GM23248 (cell line): Measurements from ENCODE around the gene TNS2. TPM values are rescaled to one million over a fixed set of nuclear protein-coding genes. Genes with fewer than 3 reads are reported as not detected.

Source experiments
- DNase-seq: peaks from one replicate; pipeline ENCODE4 v3.0.0-alpha.2; 2015
- H2AFZ ChIP-seq: fragments of 200-600 bp; sonication (generic); 2 replicates; pipeline ENCODE4 v1.6.1; 2016; ENCODE audit warnings: antibody characterized with exemption
- H3F3A ChIP-seq: fragments of 200-600 bp; sonication (generic); 2 replicates; pipeline ENCODE4 v1.6.1; 2016; ENCODE audit warnings: mild to moderate bottlenecking, antibody characterized with exemption, mixed run types; ENCODE audit not compliant: insufficient read depth
- H3K27ac ChIP-seq: fragments of 200-600 bp; sonication (generic); 2 replicates; pipeline ENCODE4 v1.5.1; 2016; ENCODE audit warnings: mild to moderate bottlenecking
- H3K27me3 ChIP-seq: fragments of 200-600 bp; sonication (generic); replicated peaks from 2 replicates; pipeline ENCODE4 v1.6.1; 2016; ENCODE audit warnings: mild to moderate bottlenecking; ENCODE audit not compliant: insufficient read depth
- H3K36me3 ChIP-seq: fragments of 200-600 bp; sonication (generic); 2 replicates; pipeline ENCODE4 v1.6.1; 2016; ENCODE audit warnings: low read depth, mild to moderate bottlenecking
- H3K4me1 ChIP-seq: fragments of 200-600 bp; sonication (generic); 2 replicates; pipeline ENCODE4 v1.6.1; 2016; ENCODE audit warnings: mild to moderate bottlenecking; ENCODE audit not compliant: insufficient read depth
- H3K4me2 ChIP-seq: fragments of 200-600 bp; sonication (generic); one replicate; pipeline ENCODE4 v1.6.1; 2016; ENCODE audit warnings: mild to moderate bottlenecking; ENCODE audit not compliant: unreplicated experiment
- H3K4me3 ChIP-seq: fragments of 200-600 bp; sonication (generic); 2 replicates; pipeline ENCODE4 v1.5.1; 2016; ENCODE audit warnings: mild to moderate bottlenecking
- H3K79me2 ChIP-seq: fragments of 200-600 bp; sonication (generic); 2 replicates; pipeline ENCODE4 v1.6.1; 2016; ENCODE audit warnings: mild to moderate bottlenecking; ENCODE audit not compliant: insufficient read depth
- H3K9ac ChIP-seq: fragments of 200-600 bp; sonication (generic); 2 replicates; pipeline ENCODE4 v1.6.1; 2016; ENCODE audit warnings: mild to moderate bottlenecking
- H3K9me2 ChIP-seq: fragments of 200-600 bp; sonication (generic); 2 replicates; pipeline ENCODE4 v1.6.1; 2016; ENCODE audit warnings: mixed run types, mild to moderate bottlenecking, moderate library complexity; ENCODE audit not compliant: insufficient read depth
- H3K9me3 ChIP-seq: fragments of 200-600 bp; sonication (generic); one replicate; pipeline ENCODE4 v1.6.1; 2017; ENCODE audit warnings: low read depth
- H4K20me1 ChIP-seq: fragments of 200-600 bp; sonication (generic); 2 replicates; pipeline ENCODE4 v1.6.0; 2016; ENCODE audit not compliant: insufficient read depth
- EZH2 ChIP-seq: fragments of 200-600 bp; sonication (generic); IDR thresholded peaks from 2 replicates; pipeline ENCODE4 v1.6.1; 2018; ENCODE audit warnings: antibody characterized with exemption, mild to moderate bottlenecking; ENCODE audit not compliant: insufficient read depth, poor library complexity, severe bottlenecking
- EZH2phosphoT487 ChIP-seq: fragments of 200-600 bp; sonication (generic); IDR thresholded peaks from 2 replicates; pipeline ENCODE4 v1.6.1; 2018; ENCODE audit warnings: antibody characterized with exemption, moderate library complexity, mild to moderate bottlenecking, low read depth; ENCODE audit not compliant: insufficient read depth
- WGBS, 2 experiments: methylation state at CpG; one replicate each; pipeline ENCODE4 v1.1.6; 2015 to 2017; ENCODE audit warnings: low lambda C conversion rate in 2 of 2, low coverage in 1 of 2; ENCODE audit errors: missing lambda C conversion rate in 2 of 2; 5-methylcytosine and 5-hydroxymethylcytosine counted together
- in situ Hi-C: fragments of 300-500 bp; cut with MboI; formaldehyde crosslinking; loops from 2 replicates; pipeline ENCODE4 v1.15.0; 2020
- polyA plus RNA-seq: library from polyadenylated mRNA; unstranded; fragments of >200 nt; fragmentation: Nextera tagmentation; extraction: Ambion mirVana; gene quantifications from 2 replicates; pipeline ENCODE4 v1.2.1, GENCODE V29; 2016
- total RNA-seq: library from RNA; depleted of rRNA; stranded (reverse); fragments of >200 nt; shearing (Covaris generic); gene quantifications from 2 replicates; pipeline ENCODE4 v1.2.3, GENCODE V29; 2014

The TNS2 gene
- total and polyA plus RNA-seq, 2 experiments from 2014 or later: 26.1 to 41.6 TPM

GRCh38 chr12:53042607-53043454, 7.0 kb upstream of the TNS2 start:
- Histone ChIP-seq H3K27ac (no peak overlapping the region), H3K9ac (no peak overlapping the region), H3K4me1 (peaks cover 23% of the 10 kb centered on the region), H3K27me3 (no peaks in the 10 kb centered on the region), H4K20me1 (no peaks in the 10 kb centered on the region), H3K9me2 (no peaks in the 10 kb centered on the region), H3K9me3 (no peaks in the 10 kb centered on the region), H3K79me2 (peaks cover 8% of the 10 kb centered on the region; the same call in 1 of the 2 replicates), H3K4me2 (no peak overlapping the region), H2AFZ (no peak overlapping the region), H3K4me3 (no peak overlapping the region), H3K36me3 (peaks cover 22% of the 10 kb centered on the region), H3F3A (peaks cover 58% of the 10 kb centered on the region)
- DNase-seq: no peak
- 54 to 57% methylated on average over 7 of the region's 7 CpGs for WGBS, 2 experiments
- in situ Hi-C loops: no loop called here
- TF ChIP-seq EZH2phosphoT487 (no peak), EZH2 (no peak)

GRCh38 chr12:53044052-53044581, 5.7 kb upstream of the TNS2 start:
- H3K27me3 ChIP-seq: no peaks in the 10 kb centered on the region
- H3K4me1 ChIP-seq: peaks cover 36% of the 10 kb centered on the region
- peak overlapping the region; percentile 23; the same call in 1 of the 2 replicates for H3K27ac ChIP-seq
- peaks cover 12% of the 10 kb centered on the region for H3K36me3 ChIP-seq
- no peak overlapping the region for H2AFZ ChIP-seq
- H3F3A ChIP-seq: peaks cover 55% of the 10 kb centered on the region
- peaks cover 8% of the 10 kb centered on the region; the same call in 1 of the 2 replicates for H3K79me2 ChIP-seq
- no peak overlapping the region for H3K4me2 ChIP-seq
- DNase-seq: peak; percentile 43
- in situ Hi-C loops: no loop called here
- 40 to 47% methylated on average over 10 of the region's 10 CpGs for WGBS, 2 experiments
- no peak overlapping the region for H3K4me3 ChIP-seq
- H3K9ac ChIP-seq: no peak overlapping the region
- no peaks in the 10 kb centered on the region for H3K9me3 ChIP-seq
- TF ChIP-seq EZH2: no peak
- no peak for TF ChIP-seq EZH2phosphoT487
- H4K20me1 ChIP-seq: no peaks in the 10 kb centered on the region
- no peaks in the 10 kb centered on the region for H3K9me2 ChIP-seq

GRCh38 chr12:53044896-53045695, 4.8 kb upstream of the TNS2 start:
- peak overlapping the region; percentile 83; the same call in 1 of the 2 replicates for H3K9ac ChIP-seq
- H2AFZ ChIP-seq: no peak overlapping the region
- H3K4me2 ChIP-seq: peak overlapping the region; percentile 79
- no peaks in the 10 kb centered on the region for H3K27me3 ChIP-seq
- H3K4me3 ChIP-seq: no peak overlapping the region
- H3K27ac ChIP-seq: peak overlapping the region; percentile 87
- no peak for DNase-seq
- H3K36me3 ChIP-seq: 0 out of 2 replicates have a peak, but pooled peaks cover 4% of the 10 kb centered on the region
- peaks cover 42% of the 10 kb centered on the region for H3K4me1 ChIP-seq
- no peaks in the 10 kb centered on the region for H3K9me2 ChIP-seq
- in situ Hi-C loops: no loop called here
- no peaks in the 10 kb centered on the region for H4K20me1 ChIP-seq
- WGBS, 2 experiments: 3 to 6% methylated on average over 3 to 4 of the region's 4 CpGs
- H3K79me2 ChIP-seq: peaks cover 15% of the 10 kb centered on the region
- no peaks in the 10 kb centered on the region for H3K9me3 ChIP-seq
- H3F3A ChIP-seq: peaks cover 46% of the 10 kb centered on the region
- TF ChIP-seq EZH2 (no peak), EZH2phosphoT487 (no peak)

- Histone ChIP-seq H3K9ac (peak overlapping the region; percentile 83), H3K9me3 (no peaks in the 10 kb centered on the region), H3K4me3 (peak overlapping the region; percentile 71), H3K36me3 (no peaks in the 10 kb centered on the region), H3F3A (peaks cover 47% of the 10 kb centered on the region), H3K79me2 (peaks cover 20% of the 10 kb centered on the region), H2AFZ (peak overlapping the region; percentile 47), H3K9me2 (no peaks in the 10 kb centered on the region), H4K20me1 (no peaks in the 10 kb centered on the region), H3K27ac (peak overlapping the region; percentile 87), H3K4me1 (peaks cover 42% of the 10 kb centered on the region), H3K4me2 (peak overlapping the region; percentile 79), H3K27me3 (no peaks in the 10 kb centered on the region)
- in situ Hi-C loops: no loop called here
- TF ChIP-seq EZH2phosphoT487: no peak
- TF ChIP-seq EZH2: no peak
- 14 to 19% methylated on average over 5 of the region's 5 CpGs for WGBS, 2 experiments
- DNase-seq: peak; percentile 37
These were observed 4.2 kb upstream of the TNS2 start for GRCh38 chr12:53045696-53046045.
